HFFc6 (cell line): ENCODE measurements around the gene AK4. TPM values are rescaled to one million over a fixed set of nuclear protein-coding genes. Genes with fewer than 3 reads are reported as not detected.

Experiments used
- DNase-seq: peaks from one replicate; pipeline ENCODE4 v3.0.0-alpha.2; 2018
- H3K27ac Mint-ChIP-seq: 2 replicates; pipeline ENCODE4 v1.8.0; 2020; ENCODE audit warnings: mild to moderate bottlenecking, mixed read lengths
- H3K27me3 Mint-ChIP-seq: 2 replicates; pipeline ENCODE4 v1.8.0; 2021; ENCODE audit warnings: mild to moderate bottlenecking, moderate library complexity, mixed read lengths; ENCODE audit not compliant: insufficient read depth
- H3K36me3 Mint-ChIP-seq: 2 replicates; pipeline ENCODE4 v1.8.0; 2021; ENCODE audit warnings: low read depth, mixed read lengths
- H3K4me1 Mint-ChIP-seq: 2 replicates; pipeline ENCODE4 v1.8.0; 2020; ENCODE audit warnings: low read depth, mixed read lengths
- H3K4me3 Mint-ChIP-seq: 2 replicates; pipeline ENCODE4 v1.8.0; 2020; ENCODE audit warnings: mild to moderate bottlenecking, moderate library complexity, mixed read lengths
- H3K9me3 Mint-ChIP-seq: 2 replicates; pipeline ENCODE4 v1.8.0; 2020; ENCODE audit warnings: mild to moderate bottlenecking, mixed read lengths
- total RNA-seq, 6 experiments: library from RNA; stranded (reverse); fragmentation: NEBNext Ultra II Directional; extraction: Animal tissue kit (Norgen Biotek cat#: 25700); gene quantifications; 2 replicates in 1 of 6; 3 replicates in 5 of 6; pipeline ENCODE4 v1.2.3, GENCODE V29; 2021
- TF ChIP-seq, protein P1 (sequence below): fragments of 200-600 bp; sonication (generic); IDR thresholded peaks from 2 replicates; pipeline ENCODE4 v1.5.0; 2021; ENCODE audit warnings: antibody characterized with exemption, mild to moderate bottlenecking

The AK4 gene
- total RNA-seq, 6 experiments from 2014 or later = 0.25 to 3.3 (median 0.53) TPM

- Mint-ChIP-seq H3K9me3 (no peaks in the 10 kb centered on the region), H3K4me3 (no peak overlapping the region), H3K27me3 (no peaks in the 10 kb centered on the region), H3K4me1 (peaks cover 19% of the 10 kb centered on the region), H3K27ac (no peak overlapping the region), H3K36me3 (no peaks in the 10 kb centered on the region)
- DNase-seq = no peak
- TF ChIP-seq, protein P1, sequence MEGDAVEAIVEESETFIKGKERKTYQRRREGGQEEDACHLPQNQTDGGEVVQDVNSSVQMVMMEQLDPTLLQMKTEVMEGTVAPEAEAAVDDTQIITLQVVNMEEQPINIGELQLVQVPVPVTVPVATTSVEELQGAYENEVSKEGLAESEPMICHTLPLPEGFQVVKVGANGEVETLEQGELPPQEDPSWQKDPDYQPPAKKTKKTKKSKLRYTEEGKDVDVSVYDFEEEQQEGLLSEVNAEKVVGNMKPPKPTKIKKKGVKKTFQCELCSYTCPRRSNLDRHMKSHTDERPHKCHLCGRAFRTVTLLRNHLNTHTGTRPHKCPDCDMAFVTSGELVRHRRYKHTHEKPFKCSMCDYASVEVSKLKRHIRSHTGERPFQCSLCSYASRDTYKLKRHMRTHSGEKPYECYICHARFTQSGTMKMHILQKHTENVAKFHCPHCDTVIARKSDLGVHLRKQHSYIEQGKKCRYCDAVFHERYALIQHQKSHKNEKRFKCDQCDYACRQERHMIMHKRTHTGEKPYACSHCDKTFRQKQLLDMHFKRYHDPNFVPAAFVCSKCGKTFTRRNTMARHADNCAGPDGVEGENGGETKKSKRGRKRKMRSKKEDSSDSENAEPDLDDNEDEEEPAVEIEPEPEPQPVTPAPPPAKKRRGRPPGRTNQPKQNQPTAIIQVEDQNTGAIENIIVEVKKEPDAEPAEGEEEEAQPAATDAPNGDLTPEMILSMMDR = no peak
Measured at GRCh38 chr1:65276197-65276939, 128.4 kb downstream of the AK4 start.

- TF ChIP-seq, protein P1 = no peak
- Mint-ChIP-seq H3K36me3 (no peaks in the 10 kb centered on the region), H3K4me3 (no peak overlapping the region), H3K27ac (no peak overlapping the region), H3K9me3 (no peaks in the 10 kb centered on the region), H3K4me1 (peaks cover 26% of the 10 kb centered on the region), H3K27me3 (no peaks in the 10 kb centered on the region)
- no peak for DNase-seq
Measured at GRCh38 chr1:65277605-65278347, 129.8 kb downstream of the AK4 start.

DNA sequence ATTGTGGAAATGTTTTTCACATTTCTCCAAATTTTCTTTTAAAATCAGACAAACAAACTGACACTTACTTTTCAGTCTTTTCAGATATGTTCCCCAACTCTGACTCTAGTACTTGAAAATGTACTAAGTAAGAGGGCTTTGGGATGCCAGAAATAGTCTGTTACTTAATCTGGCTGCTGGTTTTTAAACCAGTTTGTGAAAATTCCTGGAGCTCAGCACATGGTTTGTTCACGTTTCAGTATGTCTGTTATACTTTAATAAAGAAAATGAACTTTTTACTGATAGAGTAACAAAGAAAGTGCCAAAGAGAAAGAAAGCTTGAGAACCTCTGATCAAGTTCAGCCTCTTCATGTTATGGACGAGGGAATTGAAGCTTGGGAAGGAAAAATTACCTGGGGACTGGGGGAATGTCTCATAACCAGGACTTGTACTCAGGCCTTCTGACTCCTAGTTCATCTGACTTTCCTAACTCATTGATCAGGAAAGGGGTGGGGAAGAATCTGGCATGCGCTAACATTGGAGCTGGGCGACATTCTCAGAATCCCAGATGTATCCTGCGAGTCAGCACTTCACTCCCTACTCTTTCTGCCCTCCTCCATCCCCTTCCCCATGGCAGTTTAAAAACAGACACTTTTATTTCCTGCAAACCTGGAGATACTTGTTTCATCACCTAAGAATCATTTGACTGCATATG, 130.5 kb downstream of the AK4 start:
- TF ChIP-seq, protein P1 = no peak
- no peaks in the 10 kb centered on the region for H3K36me3 Mint-ChIP-seq
- H3K4me1 Mint-ChIP-seq = peaks cover 31% of the 10 kb centered on the region
- H3K4me3 Mint-ChIP-seq = no peak overlapping the region
- no peaks in the 10 kb centered on the region for H3K9me3 Mint-ChIP-seq
- no peaks in the 10 kb centered on the region for H3K27me3 Mint-ChIP-seq
- H3K27ac Mint-ChIP-seq = peak overlapping the region; percentile 34; the same call in 1 of the 2 replicates
- DNase-seq = no peak

- Mint-ChIP-seq H3K36me3 (no peaks in the 10 kb centered on the region), H3K27ac (peak overlapping the region; percentile 34; the same call in 1 of the 2 replicates), H3K4me1 (peaks cover 31% of the 10 kb centered on the region), H3K9me3 (no peaks in the 10 kb centered on the region), H3K27me3 (no peaks in the 10 kb centered on the region), H3K4me3 (no peak overlapping the region; the same call in 1 of the 2 replicates)
- DNase-seq = no peak
- TF ChIP-seq, protein P1 = no peak
Measured at GRCh38 chr1:65279070-65279779, 131.2 kb downstream of the AK4 start.

Other genes starting within 250 kb of the AK4 start
- 100 to 1,000 TPM in 2 of 6 experiments, 10 to 100 TPM in 4; 90.0 to 104 (median 98.3) TPM for gene JAK1, start 181.7 kb upstream of the AK4 start, total RNA-seq
- gene DNAJC6, start 161.3 kb downstream of the AK4 start, total RNA-seq = 10 to 100 TPM; 13.5 to 17.7 (median 15.3) TPM